GM19438 (cell line): Measurements from ENCODE around the gene FCAMR.

Experiments used
- ATAC-seq: cut with Tn5 transposase; IDR thresholded peaks from one replicate; pipeline ENCODE4 v1.9.1; 2021; ENCODE audit warnings: low read depth; ENCODE audit not compliant: unreplicated experiment

The FCAMR gene, protein sequence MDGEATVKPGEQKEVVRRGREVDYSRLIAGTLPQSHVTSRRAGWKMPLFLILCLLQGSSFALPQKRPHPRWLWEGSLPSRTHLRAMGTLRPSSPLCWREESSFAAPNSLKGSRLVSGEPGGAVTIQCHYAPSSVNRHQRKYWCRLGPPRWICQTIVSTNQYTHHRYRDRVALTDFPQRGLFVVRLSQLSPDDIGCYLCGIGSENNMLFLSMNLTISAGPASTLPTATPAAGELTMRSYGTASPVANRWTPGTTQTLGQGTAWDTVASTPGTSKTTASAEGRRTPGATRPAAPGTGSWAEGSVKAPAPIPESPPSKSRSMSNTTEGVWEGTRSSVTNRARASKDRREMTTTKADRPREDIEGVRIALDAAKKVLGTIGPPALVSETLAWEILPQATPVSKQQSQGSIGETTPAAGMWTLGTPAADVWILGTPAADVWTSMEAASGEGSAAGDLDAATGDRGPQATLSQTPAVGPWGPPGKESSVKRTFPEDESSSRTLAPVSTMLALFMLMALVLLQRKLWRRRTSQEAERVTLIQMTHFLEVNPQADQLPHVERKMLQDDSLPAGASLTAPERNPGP

DNA sequence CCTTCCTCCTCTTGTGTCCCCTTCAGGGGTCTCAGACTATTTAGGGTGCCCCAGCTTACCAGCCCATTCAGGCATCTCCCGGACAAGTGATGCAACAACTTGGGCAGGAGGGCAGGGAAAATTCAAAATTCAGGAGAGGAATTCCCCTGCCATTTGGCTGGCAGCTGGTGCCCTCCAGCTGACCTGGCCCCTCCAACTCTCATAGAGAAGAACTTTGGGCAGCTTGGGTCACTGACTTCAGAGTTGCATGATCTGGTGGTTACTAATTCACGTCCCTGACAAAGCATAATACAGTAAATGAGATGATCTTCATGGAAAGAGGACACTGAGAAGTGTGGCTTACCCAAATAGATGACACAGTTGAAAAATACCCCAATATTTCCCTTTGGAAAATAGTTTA, at the start of gene FCAMR:
Gene FCAMR (minus strand): TSS at position 15 of the 400 bp plus-strand sequence. CDS start 335 bp downstream, outside the sequence.
- no peak for ATAC-seq

DNA sequence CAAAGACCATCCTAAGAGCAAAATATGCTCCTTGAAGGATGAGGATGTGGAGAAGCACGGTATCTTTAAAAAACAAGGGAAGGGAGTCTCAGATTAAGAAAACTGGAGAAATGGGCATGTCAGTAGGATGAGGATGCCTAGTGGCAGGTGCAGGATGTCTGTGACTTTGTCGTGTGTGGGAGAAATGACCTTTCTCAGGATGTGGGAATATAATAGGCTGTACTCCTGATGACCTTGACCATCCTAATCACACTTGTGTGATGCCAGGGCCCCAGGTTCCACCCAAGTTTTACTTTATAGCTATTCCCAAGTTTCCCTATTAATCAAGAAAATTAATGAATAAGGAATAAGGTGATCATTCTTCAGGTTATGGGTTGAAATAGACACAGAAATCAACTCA, 49.4 kb upstream of the FCAMR start:
- ATAC-seq = no peak

DNA sequence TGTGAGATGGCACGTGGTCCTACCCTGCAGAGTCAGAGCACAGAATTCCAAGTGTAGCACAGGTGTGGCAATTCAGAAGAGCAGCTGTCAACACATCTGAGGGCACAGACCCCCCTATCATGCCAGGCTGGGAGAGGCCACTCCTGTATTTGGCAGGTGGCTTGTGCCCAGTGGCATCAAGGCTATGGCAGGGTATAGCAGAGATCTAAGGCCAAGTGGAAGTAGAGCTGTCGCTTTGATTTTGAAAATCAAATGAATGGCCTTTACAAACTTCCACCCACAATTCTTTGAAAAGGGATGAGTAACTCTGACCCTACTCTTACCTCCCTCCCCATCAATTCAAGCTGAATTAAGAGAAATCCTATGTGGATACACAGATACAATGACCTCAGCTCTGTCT, 48.9 kb upstream of the FCAMR start:
- no peak for ATAC-seq

DNA sequence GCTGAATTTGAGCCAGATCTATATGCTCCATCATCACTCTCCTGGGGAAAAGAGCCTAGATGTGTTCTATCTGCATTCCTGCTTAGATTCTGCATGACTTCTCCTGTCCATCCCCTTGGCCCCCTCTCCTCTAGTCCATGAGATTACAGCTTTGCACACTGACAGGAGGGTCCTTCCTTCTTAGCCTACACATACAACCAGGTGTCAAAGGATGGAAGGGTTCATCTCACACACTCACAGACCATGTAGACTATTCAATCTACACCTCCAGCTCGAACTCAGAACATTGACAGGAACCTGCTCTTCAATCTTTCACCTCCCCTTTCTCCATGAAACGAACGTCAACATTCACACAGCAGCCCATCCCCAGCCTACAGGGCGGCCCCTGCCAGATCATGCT, 48.4 kb upstream of the FCAMR start:
- no peak for ATAC-seq

DNA sequence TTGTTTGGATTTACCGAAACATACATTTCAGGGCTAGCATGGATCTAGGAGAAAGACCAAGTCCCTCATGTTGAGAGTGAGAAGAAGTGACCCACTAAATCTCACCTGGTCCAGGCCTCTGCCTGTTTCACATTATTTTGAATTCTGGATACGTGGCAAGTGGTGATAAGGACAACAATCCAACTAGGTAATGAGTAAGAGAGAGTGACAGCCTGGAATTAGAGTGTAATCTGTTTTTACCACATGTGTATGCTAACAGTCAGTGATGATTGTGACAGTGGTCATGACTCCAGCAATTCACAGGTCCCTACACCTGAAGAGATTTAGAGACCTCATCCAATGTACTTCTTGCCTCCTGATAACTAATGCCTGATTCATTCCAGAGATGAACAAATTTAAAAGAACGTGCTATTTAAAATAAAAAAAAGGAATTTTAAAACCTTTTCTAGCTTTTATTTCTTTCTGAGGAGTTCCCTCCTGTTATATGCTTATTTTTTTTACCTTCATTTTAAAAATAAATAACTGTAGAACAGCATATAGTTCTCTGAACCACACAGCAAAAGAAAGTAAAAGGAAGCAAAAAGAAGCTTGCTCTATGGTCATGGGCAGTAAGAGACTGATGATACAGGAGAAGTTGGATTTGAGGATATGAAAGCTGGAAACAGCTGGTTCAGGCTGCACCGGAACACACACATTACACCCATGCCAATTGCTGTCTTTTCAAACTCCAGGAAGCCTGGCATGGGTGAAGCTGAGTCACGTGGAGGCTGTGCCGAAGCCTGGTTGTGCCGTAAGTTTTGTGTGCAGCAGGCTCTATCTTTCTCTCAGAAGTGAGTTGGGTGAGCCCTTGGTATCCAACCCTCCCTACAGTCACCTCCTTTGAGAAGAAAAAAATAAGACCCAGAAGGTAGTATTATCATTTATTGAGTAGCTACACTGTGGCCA, 47.6 kb upstream of the FCAMR start:
- ATAC-seq = no peak

DNA sequence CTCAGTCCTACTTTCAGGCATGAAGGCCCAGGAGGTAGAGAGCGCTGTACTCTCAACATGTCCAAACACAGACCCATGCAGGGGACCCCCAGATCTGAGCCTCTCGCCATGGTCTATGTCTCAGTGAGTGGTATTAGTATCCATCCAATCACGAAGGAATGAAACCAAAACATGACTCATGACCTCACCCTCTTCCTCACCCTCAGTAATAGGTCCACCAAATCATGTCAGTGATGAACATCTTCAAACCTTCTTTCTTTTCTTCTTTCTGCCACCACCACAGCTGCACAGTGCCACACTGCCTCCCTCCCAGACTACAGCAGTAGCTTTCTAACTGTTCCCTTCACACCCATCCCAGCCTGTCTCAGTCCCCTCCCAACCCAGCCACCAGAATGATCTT, 45.5 kb upstream of the FCAMR start:
- no peak for ATAC-seq

DNA sequence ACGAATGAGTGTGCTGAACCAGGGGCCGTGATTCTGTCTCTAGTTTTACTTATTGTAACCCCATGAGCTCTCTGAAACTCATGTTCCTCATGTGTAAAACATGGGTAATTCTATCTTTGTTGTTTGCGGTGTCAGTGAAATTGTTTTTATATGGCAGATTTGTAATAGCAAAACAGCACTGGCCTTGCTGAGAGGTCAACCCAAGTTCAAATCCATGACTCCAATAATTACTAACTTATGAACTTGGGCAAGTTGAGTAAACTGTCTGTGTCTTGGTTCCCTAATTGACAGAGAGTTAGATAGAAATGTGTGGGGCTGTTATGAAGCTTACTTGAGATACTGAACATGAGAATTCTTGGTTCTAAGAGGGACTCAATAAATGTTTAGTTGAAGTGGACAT, 44.5 kb upstream of the FCAMR start:
- ATAC-seq = no peak

DNA sequence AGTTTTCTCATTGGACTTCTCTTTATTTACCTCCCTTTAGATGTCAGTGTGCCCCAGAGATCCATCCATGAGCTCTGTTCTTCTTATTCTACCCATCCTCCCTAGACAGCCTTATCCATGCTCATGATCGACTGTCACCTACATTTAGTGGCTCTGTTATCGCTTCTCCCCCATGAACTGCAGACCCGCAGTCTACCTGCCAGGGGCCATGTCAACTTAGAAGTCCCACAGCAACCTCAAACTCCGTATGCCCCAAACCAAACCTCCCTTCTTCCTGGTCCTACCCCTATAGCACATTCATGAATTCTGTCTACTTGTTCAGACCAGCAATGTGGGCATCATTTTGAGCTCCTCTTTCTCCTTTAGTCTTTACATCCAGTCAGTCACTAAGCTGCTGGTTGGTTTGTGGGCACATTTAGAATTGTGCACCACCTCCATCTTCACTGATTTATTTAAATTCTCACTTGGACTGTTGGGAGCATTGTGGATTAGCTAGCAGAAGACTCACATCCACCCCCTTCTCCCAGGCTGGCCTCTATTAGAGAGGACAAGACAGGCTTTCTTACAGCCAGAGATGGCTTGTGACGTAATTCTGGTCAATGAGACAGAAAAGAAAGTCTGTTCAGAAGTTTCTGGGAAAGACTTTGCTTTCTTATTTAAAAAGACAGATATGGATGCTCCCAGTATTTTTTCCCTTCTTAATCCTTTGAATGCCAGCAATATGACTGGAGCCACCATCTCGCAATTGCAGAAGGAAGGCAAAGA, 43.2 kb upstream of the FCAMR start:
- ATAC-seq = no peak

DNA sequence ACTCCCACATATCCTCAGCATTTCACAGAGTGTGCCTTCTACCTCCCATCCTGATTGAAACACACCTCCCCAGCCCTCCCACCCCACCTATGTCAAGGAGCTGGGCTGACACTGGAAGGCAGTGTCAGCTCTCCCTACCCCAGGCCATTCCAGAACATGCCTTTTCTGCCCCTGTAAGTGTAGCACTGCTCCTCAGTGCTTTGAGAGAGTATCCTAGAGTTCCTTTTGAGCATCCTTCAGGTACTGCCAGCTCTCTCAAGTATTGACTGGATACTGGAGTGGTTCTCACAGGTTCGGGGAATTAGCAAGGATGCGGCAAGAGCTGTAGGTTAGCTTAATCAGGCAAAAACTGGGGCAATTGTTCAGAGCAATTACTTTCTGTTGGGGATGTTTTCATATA, 40.5 kb upstream of the FCAMR start:
- ATAC-seq = no peak

DNA sequence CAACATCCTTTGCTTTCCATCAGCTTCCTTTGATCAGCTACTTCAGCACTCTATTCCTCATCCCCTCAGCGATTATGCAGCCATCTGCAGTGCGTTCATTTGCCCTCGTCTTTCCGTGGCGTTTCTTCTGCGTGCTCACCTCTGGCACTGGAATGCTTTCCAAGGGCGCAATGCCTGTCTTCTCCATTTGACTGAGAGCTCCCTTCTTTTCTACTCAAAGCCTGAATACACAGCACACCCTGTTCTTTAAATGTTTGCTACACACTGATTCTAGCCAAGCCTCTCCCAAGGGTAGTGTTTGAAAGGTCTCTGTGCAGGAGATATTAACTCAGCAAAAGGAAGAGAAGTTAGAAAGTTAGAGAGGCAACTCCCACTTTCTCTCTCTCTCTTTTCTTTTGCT, 39.7 kb upstream of the FCAMR start:
- no peak for ATAC-seq

DNA sequence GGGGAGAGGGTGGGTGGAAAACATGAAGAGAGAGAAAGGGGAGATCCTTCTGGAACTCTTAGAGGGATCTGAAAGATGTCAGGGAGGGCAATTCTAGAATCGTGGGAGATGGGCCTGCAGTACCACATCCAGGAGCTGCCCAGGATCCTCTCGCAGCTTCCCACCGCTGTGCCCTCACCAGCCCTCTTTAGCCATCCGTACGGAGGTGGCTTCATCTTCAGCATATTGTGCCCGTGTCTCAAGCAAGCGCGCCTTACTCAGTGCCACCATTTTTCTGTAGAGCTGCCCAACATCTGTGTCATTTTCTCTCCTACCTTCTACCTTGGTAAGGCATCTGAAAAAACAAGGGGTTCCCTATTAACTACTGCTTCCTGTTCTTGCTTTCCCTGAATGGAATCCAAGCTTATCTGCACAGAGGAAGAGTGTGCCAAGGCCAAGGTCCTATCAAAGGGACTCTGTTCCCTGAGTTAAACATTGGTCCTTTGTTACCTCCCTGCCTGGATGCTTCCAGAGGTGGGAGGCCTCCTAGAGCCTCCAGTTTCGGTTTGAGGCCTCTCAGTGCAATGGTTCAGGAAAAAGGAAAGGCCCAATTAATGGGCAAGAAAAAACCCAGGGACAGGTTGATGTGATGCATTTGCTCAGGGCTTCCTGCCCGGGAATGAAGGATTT, 39.1 kb upstream of the FCAMR start:
- no peak for ATAC-seq

DNA sequence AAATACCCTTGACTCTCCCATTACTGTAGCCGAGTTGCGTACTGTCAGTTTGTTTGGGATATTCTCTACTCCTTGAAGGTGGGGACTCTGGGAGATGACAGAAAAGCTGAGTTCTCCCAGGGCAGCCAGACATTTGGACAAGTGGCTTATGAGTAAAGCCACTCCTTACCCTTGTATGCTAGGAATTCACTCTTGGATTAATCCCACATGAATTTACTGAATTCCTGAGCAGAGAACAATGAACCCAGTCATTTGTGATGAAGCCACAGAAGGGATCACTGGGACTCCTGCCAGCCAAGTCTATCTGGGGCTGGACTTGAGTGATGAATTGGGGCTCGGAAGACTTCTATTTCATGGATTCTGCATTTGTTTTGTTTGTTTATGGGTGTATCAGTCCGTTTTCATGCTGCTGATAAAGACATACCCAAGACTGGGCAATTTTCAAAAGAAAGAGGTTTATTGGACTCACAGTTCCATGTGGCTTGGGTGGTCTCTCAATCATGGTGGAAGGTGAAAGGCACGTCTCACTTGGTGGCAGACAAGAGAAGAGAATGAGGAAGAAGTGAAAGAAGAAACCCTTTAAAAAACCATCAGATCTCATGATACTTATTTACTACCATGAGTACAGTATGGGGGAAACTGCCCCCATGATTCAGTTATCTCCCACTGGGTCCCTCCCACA, 37.2 kb upstream of the FCAMR start:
- ATAC-seq = no peak

DNA sequence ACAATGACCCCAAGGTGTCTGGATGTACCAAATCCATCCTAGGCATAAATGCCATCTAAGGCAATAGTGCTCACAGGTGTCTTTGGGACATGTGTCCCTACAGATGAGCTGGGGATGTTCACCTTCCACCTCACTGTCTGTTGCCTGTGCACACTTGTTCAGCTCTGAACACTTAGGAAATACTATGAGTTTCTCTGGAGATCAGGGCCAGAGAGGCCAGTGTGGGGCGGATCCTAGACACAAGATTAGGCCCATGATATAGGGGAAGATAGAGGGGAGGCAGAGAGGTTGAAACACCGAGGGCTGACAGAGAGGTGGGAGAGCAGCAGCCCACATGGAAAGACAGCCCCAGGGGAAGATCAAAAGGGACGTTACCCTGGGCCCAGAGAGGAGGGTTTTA, 36.7 kb upstream of the FCAMR start:
- no peak for ATAC-seq

DNA sequence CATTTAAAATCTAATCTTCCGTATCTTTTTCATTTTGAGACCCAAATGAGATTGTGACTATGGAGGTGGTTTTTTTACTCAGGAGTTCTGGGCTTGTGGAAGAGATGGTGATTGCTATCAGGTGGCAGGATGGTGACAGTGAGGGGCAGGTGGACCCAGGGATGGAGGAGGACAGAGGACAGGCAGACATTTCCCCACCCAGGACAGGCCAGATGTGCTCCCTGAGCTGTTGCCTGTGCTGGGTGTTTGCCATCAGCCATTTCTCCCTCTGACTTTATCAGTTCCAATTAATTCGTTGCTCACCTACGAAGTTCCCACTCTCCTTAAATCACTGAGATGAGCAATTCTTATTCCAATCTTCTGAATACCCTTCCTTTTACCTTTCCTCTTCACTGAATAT, 35.8 kb upstream of the FCAMR start:
- no peak for ATAC-seq

DNA sequence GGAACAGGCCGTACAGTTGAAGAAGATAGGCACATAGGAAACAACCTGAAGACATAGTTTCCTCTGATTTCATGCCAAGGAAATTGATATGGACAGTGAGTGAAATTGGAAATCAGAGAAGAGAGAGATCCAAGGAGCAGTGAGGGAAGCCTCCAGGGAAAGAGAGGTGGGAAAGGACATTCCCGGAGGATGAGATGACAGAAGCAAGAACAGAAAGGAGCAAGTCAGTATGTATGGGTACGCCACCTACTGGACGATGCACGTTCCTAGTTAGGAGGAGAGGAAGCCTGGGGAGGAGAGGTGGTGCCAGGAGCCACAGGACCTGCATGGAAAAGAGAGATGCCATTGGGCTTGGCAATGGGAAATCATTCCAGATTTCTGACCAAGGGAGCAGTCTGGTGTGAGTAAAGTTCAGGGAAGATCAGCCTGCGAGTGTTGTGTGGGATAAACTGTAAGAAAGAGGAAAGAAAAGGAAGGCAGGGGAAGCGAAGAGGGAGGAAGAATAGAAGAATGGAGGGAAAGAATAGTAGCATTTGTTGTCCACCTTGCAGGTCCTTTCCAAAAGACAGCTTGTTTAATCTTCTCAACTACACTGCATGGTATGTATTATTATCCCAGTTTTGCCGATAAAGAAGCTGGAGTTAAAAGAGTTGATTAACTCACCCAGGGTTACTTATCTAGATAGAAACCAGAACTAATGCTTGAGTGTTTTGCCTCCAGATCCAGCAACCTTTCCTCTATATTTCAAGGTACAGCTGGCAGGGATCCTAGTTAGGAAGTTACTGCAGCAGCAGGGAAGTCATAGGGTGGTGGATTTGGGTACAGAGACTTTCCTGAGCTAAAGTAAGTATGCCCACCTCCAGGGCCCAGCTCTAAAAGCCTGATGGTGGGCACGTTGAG, 34.9 kb upstream of the FCAMR start:
- ATAC-seq = no peak

DNA sequence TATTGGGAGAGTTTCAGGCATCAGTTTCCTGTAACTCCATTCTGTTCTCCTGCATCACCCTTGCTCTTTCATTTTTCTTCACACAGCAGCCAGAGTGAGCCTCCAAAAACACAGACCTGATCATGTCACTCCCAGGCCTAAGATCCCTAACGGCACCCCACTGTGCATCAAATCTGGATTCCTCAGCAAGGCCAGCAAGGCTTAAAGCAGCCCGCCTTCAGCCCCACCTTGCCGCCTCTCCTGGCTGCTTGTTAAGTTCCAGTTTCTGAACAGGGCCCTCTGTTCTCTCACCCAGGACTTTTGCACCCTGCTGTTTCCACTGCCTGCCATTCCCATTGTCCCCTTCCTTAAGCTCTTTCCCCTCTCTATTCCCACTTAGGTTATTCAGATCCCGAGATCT, 33.0 kb upstream of the FCAMR start:
- ATAC-seq = no peak

DNA sequence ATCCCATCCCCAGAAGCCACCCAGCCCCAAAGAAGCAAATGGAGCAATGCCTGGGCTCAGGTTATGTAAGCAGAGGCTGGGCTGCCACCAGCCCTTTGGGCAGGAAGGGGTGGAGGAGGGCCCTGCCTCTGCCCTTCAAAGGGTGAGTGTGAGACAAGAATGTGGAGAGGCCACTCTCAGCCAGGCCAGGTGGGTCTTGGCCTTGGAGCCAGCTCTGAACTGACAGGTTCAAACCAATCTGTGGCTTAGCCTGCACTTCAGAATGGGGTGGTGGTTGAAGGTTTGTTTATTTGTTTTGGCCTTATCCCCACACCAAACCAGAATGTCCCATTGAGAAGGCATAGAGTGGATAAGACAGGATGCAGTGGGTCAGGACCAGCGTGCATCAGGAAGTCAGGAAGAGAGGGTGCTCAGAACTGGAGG, 32.5 kb upstream of the FCAMR start:
- no peak for ATAC-seq

DNA sequence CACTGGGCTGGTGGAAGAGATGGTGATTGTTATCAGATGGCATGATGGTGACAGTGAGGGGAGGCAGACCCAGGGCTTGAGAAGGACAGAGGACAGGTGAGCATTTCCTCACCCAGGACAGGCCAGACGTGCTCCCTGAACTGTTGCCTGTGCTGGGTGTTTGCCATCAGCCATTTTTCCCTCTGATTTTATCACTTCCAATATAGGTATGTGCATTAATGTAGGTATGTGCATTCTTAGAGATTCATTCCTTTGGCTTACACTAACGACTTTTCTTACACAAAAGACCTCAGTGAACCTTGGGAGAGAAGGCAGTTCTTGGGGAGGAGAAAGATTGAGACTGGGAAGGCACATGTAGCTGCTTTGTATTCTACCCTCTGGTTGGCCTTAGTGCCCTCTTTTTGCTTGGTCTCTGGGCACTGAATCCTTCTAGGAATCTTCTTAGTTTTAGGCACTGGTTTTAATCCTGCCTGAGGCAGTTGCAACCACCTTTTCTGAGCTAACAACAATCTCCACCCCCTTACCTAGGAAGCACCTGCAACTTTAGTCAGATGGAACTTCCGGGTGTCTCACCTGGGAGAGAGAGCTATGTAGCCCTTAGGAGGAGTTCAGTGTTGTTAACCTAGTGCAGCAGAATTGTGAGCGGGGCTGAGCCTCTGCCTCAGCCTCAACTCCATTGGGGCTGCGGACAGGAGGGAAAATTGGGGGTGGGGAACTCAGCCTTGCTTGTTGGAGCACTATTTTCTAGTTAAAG, 31.4 kb upstream of the FCAMR start:
- ATAC-seq = no peak
